A375 (cell line): ENCODE measurements around the gene ASIC2. TPM values are rescaled to one million over a fixed set of nuclear protein-coding genes. Genes with fewer than 3 reads are reported as not detected.

Source experiments
- total RNA-seq: library from RNA; depleted of rRNA; stranded (reverse); fragments of >200 nt; shearing (Covaris generic); gene quantifications from 2 replicates; pipeline ENCODE4 v1.2.3, GENCODE V29; 2014; rRNA removed

The ASIC2 gene
- 0.08 and 0.24 TPM in 2 replicates for total RNA-seq

DNA sequence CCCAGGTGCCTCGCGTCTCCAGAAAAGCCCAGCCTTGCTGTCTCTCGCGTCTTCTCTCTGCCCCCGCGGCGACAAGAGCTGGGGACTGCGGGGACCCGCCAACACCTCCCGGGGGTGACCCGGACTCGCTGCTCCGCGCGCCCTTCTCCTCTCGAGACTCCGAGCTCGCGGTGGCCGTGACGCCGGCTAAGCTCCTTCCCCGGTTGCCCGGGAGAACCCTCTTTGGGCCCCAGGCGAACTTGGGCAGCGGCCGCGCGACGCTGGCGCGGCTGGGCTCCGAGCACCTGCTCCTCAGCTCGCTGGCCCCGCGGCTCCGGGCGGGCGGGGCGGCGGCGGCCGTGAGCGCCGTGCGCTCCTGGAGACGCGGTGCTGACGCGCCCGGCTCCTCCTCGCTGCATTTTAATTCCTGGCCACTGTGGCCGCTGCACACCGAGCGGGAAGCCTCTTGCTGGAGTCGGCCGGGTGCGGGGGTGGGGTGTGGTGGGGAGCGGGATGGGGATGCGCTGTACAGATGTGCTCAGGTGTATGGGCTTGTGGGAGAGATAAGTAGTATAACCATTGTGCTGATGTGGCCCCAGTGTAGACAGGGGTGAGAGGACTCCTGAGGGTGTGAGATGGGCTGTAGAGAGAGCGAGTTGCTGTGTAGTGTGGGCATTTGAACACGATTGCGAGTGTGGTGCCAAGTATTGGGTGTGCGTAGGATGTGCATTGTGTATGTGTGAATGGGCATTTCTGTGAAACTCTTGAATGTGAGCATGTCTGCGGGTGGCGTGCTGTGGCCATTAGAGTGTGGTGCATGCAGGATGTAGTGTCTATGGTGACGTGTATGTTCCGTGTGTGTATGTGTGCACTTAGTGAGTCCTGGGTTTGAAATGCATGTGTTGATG, at the start of gene ASIC2:
Gene ASIC2, minus strand, starts transcription at position 315 of the 887 bp plus-strand sequence.

